Dendritic cell treated with granulocyte-macrophage colony-stimulating factor and Interleukin-4, amounts not matched to agents 40 ng/mL and 50 ng/mL, for 4 days (primary cell): Measurements from ENCODE around the gene RNF207.
A peak's percentile ranks its signal among the peaks of the same experiment; 100 is the strongest.

Experiments
- H3K27ac Mint-ChIP-seq: one replicate; pipeline ENCODE4 v1.8.0; 2022; ENCODE audit warnings: mild to moderate bottlenecking, mixed read lengths
- H3K27me3 Mint-ChIP-seq: one replicate; pipeline ENCODE4 v1.8.0; 2022; ENCODE audit warnings: mild to moderate bottlenecking, mixed read lengths
- H3K36me3 Mint-ChIP-seq: one replicate; pipeline ENCODE4 v1.8.0; 2022; ENCODE audit warnings: low read depth, mixed read lengths
- H3K4me1 Mint-ChIP-seq: one replicate; pipeline ENCODE4 v1.8.0; 2022; ENCODE audit warnings: low read depth, mixed read lengths
- H3K4me3 Mint-ChIP-seq: one replicate; pipeline ENCODE4 v1.8.0; 2022; ENCODE audit warnings: mild to moderate bottlenecking, moderate library complexity, mixed read lengths
- H3K9me3 Mint-ChIP-seq: one replicate; pipeline ENCODE4 v1.8.0; 2022; ENCODE audit warnings: mixed read lengths
- intact Hi-C: fragments of 100-400 bp; cut with micrococcal nuclease; formaldehyde crosslinking; loops from one replicate; pipeline ENCODE4 v1.15.0; 2022

Gene RNF207

DNA sequence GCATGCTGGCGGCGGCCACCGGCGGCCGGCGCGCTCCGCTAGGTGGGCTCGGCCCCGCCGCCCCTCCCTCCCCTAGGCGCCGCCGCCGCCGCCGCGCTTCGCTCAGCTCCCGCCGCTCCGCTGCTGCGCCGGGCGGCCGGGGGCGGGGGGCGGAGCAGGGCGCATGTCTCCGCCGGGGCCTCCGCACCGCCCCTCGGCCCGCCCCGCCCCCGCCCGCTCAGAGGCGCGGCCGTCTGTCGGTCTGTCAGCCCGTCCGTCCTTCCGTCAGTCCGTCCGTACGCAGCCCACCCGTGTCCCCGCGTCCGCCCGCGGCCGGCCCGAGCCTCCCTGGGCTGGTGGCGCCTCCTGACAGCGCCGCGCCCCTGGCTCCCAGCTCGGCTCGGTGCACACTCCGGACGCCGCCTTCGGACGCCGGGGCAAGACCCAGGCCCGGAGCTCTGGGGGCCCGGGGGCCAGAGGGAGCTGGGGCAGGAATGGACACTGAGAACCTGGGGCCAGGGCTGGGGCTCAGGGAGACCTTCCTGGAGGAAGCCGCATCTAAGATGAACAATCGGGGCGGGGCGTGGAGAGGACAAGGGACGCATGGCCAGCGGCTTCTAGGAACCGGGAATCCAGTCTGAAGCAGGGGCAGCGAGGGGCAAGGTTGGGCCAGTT, 55.2 kb downstream of the RNF207 start, which contains the start of gene GPR153:
Gene GPR153 (minus strand): TSS at position 138 of the 654 bp plus-strand sequence. CDS start 6,193 bp downstream, outside the sequence.
- H3K9me3 Mint-ChIP-seq: no peaks in the 10 kb centered on the region
- peaks cover 32% of the 10 kb centered on the region for H3K4me1 Mint-ChIP-seq
- H3K27ac Mint-ChIP-seq: no peak within 1 kb of the TSS
- peak within 1 kb of the TSS; percentile 63 for H3K4me3 Mint-ChIP-seq
- no peaks in the 10 kb centered on the region for H3K36me3 Mint-ChIP-seq
- H3K27me3 Mint-ChIP-seq: peaks cover 57% of the 10 kb centered on the region
- intact Hi-C loops: no loop called here

DNA sequence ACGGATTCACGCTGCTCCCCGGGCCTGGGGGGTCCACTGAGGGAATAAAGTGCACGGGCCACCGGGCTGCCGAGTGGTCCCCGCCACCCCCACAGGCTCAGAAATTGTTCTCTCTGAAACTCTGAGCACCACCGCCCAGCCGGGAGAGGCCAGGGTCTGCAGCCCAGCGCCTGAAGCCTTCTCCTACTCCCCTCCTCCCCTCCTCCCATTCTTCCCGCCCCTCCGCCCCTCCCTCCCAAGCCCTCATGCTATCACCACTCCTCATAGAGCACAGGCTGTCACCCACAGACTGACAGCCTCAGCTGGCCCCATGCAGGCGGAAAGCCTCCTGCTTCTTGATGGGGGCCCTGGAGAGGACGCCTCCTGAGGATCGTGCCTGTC, 55.7 kb downstream of the RNF207 start:
- H3K9me3 Mint-ChIP-seq: no peaks in the 10 kb centered on the region
- H3K36me3 Mint-ChIP-seq: no peaks in the 10 kb centered on the region
- H3K27ac Mint-ChIP-seq: no peak overlapping the region
- peak overlapping the region; percentile 59 for H3K4me3 Mint-ChIP-seq
- intact Hi-C loops: no loop called here
- peaks cover 57% of the 10 kb centered on the region for H3K27me3 Mint-ChIP-seq
- H3K4me1 Mint-ChIP-seq: peaks cover 32% of the 10 kb centered on the region

DNA sequence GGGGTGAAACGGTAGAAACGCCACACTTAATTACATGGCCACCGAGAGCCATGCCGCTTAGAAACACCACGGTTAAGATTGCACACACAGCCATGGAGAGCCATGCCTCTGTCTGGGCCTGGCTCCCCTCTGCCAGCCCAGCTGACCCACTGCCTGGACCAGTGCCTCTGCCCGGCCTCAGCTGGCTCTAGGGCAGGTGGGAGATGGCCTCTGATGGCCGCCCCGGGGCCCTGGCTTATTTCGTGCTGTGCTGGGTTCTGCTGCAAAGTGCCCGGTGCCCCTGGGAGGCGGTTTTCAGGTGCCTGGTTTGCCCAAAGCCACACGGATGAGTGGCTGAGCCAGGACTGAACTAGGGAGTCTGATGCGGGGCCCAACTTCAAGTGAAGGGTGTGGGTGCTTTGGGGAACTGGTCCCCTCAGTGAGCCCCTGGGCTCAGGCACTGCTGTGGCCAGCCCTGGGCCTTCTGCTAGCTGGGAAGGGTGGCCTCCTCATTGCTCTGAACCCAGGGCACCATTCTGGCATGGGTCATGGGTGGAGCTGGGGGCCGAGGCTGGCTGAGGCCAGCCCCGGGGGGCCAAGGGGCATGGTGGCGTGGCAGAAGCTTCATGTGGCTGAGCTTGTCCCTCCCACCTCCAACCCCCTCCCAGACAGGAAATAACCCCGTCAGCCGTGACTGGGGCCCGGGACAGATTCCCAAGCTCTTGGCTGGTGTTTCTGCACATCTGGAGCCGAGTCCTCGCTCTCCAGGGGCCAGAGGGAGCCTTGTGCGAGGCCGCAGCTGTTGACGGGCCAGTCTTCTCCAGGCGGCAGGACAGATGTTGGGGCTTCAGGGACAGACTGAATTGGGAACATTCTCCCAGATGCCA, 56.9 kb downstream of the RNF207 start:
- Mint-ChIP-seq H3K4me3 (no peak overlapping the region), H3K4me1 (peaks cover 29% of the 10 kb centered on the region), H3K9me3 (no peaks in the 10 kb centered on the region), H3K36me3 (no peaks in the 10 kb centered on the region), H3K27ac (no peak overlapping the region), H3K27me3 (peaks cover 48% of the 10 kb centered on the region)
- intact Hi-C loops: no loop called here

DNA sequence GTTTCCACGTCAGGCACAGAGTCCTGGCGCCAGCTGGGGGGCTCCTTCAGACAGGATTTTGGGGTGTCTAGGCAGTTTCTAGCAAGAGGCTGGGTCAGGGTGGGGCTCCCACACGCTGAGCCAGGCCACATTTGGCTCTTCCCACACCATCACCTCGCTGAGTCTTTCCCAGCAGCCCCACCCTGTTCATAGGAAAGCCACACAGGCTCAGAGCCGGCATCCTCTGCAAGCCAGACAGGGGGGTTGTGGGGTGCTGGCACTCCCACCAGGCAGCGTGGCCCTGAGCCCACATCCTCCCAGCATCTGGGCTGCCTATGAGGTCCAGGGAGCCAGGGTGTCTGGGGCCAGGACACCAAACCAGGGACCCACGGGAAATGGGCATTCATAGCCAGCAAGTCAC, 57.8 kb downstream of the RNF207 start:
- Mint-ChIP-seq H3K27ac (no peak overlapping the region), H3K9me3 (no peaks in the 10 kb centered on the region), H3K4me3 (no peak overlapping the region), H3K36me3 (no peaks in the 10 kb centered on the region), H3K27me3 (peaks cover 38% of the 10 kb centered on the region), H3K4me1 (peaks cover 24% of the 10 kb centered on the region)
- intact Hi-C loops: no loop called here

DNA sequence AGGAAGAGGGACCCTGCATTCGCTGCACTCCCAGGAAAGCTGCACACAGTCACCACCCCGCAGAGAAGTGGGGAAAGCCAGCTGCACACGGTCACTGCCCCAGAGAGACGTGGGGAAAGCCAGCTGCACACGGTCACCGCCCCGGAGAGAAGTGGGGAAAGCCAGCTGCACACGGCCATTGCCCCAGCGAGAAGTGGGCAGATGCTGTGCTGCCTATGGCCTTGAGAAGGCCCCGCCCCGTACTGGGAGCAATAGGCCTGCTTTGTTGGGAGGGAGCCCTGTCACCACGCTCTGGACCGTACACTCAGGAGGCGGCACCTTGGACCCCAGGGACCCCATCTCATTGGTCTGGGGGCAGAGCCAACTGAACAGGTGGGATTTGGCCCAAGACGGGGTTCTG, 59.2 kb downstream of the RNF207 start:
- Mint-ChIP-seq H3K4me1 (peaks cover 10% of the 10 kb centered on the region), H3K27me3 (peaks cover 26% of the 10 kb centered on the region), H3K36me3 (no peaks in the 10 kb centered on the region), H3K4me3 (no peak overlapping the region), H3K27ac (no peak overlapping the region), H3K9me3 (no peaks in the 10 kb centered on the region)
- intact Hi-C loops: no loop called here

DNA sequence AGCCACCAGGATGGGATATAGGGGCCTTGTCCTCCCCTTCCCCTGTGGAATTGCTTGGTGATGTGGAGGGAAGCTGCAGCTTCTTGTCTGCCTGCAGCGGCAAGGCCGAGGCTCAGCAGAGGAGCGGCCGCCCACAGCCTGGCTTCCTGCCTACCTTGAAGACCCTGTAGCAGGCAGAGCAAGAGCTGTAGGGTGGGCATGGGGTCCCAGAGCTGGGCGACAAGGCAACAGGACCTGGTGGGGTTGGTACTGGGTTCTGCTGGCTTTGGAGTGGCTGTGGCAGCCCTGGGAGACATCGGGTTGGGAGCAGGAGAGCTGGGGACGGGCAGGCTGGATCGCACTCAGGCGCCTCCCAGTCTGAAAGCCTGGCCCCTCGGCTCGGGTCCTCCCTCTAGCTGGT, 60.7 kb downstream of the RNF207 start:
- H3K9me3 Mint-ChIP-seq: no peaks in the 10 kb centered on the region
- intact Hi-C loops: no loop called here
- peaks cover 22% of the 10 kb centered on the region for H3K27me3 Mint-ChIP-seq
- no peak overlapping the region for H3K27ac Mint-ChIP-seq
- no peak overlapping the region for H3K4me3 Mint-ChIP-seq
- H3K36me3 Mint-ChIP-seq: no peaks in the 10 kb centered on the region
- peaks cover 5% of the 10 kb centered on the region for H3K4me1 Mint-ChIP-seq

DNA sequence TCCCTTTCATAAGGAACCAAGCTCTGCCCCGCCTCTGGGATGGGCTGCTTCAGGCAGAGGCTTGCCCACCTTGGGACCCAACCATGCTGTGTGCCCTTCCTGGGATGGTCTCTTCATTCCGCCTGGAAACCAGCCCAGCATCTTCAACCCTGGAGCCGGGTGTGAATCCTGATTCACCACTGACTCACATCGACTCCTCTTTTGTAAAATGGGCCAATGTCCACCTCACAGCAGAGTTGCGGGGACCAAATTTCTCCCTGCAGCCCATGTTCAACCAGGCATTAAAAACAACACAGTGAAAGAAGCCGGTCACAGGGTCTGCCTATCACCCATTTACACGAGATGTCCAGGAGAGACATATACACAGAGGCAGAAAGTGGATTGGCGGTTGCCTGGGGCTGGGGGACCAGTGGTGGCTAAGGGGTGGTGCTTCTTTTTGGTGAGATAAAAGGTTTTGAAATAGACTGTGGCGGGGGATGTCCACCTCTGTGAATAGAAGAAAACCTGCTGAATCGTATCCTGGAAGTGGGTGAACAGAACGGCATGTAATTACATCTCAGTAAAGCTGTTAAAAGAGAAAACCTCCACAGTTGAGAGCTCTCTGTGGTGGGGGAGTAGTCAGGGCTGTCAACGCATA, 61.9 kb downstream of the RNF207 start:
- Mint-ChIP-seq H3K4me3 (no peak overlapping the region), H3K36me3 (no peaks in the 10 kb centered on the region), H3K9me3 (no peaks in the 10 kb centered on the region), H3K27ac (no peak overlapping the region), H3K4me1 (peaks cover 4% of the 10 kb centered on the region), H3K27me3 (peaks cover 10% of the 10 kb centered on the region)
- intact Hi-C loops: no loop called here

DNA sequence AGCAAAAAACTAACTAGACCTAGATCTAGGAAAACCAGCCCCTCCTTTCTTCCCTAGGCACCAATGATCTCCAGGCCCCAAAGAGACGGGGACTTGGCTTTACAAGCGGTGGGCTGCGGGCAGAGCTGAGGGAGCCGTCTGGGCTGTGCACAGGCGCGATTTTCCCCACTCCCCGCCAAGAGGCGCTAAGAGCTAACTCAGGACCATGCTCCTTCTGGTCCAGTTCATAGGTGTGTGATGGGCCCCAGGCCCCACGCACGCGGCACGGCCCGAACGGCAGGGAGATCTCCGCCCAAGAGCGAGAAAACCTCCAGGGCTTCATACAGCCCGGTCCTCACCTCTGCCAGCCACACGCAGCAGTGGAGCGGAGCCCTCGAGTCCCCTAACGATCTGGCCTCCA, 62.5 kb downstream of the RNF207 start:
- H3K4me1 Mint-ChIP-seq: peaks cover 4% of the 10 kb centered on the region
- intact Hi-C loops: no loop called here
- no peak overlapping the region for H3K27ac Mint-ChIP-seq

DNA sequence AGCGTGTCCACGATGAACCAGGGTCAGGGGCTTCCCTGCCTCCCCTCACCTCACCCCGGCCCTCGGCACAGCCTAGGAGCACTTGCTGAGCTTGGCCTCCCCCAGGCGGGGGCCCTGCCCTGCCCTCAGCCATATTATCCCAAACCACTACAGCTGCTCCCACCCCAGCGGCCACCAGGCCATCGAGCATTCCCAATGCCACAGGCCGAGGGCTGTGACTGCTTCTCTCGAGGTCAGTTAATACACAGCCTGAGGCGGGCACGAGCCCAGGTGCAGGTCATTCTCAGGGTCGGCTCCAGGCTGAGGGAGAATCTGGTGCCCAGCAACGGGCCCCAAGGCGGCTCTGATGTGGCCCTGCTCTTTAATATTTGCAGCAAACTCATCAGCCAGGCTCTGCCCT, 63.4 kb downstream of the RNF207 start:
- intact Hi-C loops: no loop called here
- Mint-ChIP-seq H3K36me3 (no peaks in the 10 kb centered on the region), H3K4me3 (no peak overlapping the region), H3K27ac (no peak overlapping the region), H3K27me3 (no peaks in the 10 kb centered on the region), H3K9me3 (no peaks in the 10 kb centered on the region), H3K4me1 (no peaks in the 10 kb centered on the region)

More for the DNA sequence above, 62.5 kb downstream of the RNF207 start:
- Mint-ChIP-seq H3K36me3 (no peaks in the 10 kb centered on the region), H3K9me3 (no peaks in the 10 kb centered on the region), H3K4me3 (no peak overlapping the region), H3K27me3 (peaks cover 5% of the 10 kb centered on the region)

DNA sequence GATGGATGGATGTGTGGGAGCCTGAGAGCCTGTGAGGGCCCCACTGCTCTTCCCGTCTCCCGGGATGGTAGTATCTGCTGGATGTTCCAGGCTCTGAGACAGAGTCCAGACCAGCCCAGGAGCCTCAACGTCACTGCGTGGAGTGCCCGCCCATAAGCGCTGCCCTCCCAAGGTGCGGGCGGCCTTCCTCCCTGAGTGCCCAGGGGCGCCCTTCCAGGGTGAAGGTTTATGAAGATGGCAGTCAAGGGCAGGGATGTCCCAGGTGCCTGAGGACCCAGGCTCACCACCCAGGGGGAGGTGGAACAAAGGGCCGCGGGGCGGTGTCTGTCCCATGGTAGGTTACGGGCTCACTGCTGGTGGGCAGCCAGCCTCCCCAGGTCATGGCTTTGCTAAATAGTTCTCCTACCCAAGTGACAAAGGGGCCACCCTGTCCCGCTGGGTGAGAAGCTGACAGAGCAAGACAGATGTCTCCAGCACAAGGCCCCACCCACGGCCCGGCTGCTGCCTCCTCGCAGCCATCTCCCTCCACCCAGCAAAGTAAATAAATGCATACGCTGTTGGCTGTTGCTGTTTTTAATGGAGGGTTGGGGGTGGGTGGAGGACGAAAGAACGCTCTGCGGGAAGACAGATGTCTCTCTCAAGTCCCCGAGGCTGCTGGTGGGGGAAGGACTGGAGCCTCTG, 63.9 kb downstream of the RNF207 start:
- Mint-ChIP-seq H3K36me3 (no peaks in the 10 kb centered on the region), H3K4me3 (no peak overlapping the region), H3K4me1 (no peaks in the 10 kb centered on the region), H3K27me3 (no peaks in the 10 kb centered on the region), H3K27ac (no peak overlapping the region), H3K9me3 (no peaks in the 10 kb centered on the region)
- intact Hi-C loops: no loop called here

DNA sequence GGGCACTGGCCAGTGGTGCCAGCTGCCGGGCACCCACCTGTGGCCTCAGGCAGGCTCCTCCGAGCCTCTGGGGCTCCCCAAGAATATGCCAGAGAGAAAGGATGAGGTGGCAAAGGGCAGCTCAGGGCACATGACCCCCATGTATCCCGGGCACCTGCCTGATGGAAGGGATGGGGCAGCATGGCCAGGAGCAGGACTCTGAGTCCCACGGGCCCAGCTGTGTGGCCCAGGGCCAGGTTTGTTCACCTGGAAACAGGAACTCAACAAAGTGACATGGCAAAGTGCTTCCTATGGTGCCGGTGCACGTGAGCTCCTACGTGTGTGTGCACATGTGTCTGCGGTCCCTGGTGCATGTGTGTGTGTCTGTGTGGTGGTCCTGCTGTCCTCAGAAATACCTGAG, 64.5 kb downstream of the RNF207 start:
- no peaks in the 10 kb centered on the region for H3K9me3 Mint-ChIP-seq
- no peaks in the 10 kb centered on the region for H3K36me3 Mint-ChIP-seq
- H3K27ac Mint-ChIP-seq: no peak overlapping the region
- intact Hi-C loops: no loop called here
- H3K4me1 Mint-ChIP-seq: no peaks in the 10 kb centered on the region
- no peaks in the 10 kb centered on the region for H3K27me3 Mint-ChIP-seq
- no peak overlapping the region for H3K4me3 Mint-ChIP-seq
